HG03066 (cell line): ENCODE results near the gene CCDC30.
A peak's percentile ranks its signal among the peaks of the same experiment; 100 is the strongest.
"Not testable (repeated sequence)": the region's sequence is repeated elsewhere in the genome, so short reads cannot be mapped to it uniquely, and the experiment has no call there.

Experiments used
- ATAC-seq: cut with Tn5 transposase; IDR thresholded peaks from one replicate; pipeline ENCODE4 v1.9.1; 2021; ENCODE audit warnings: low read depth; ENCODE audit not compliant: unreplicated experiment

Gene CCDC30

DNA sequence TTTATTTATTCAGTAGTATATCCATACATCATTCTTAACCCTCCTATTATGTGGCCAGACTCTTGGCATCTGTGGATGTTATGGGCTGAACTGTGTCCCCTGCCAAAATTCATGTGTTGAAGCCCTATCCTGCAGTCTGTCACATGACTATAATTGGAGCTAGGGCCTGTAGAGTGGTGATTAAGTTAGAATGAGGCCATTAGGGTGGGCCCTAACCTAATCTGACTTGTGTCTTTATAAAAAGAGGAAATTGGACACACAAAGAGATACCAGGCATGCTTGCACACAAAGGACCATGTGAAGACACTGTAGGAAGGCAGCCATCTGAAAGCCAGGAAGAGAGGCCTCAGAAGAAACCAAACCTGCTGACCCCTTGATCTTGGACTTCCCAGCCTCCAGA is 13.8 kb upstream of the CCDC30 start:
- no peak for ATAC-seq

GRCh38 chr1:42450061-42450460 is 13.0 kb upstream of the CCDC30 start:
- no peak for ATAC-seq

- ATAC-seq = no peak
Measured at GRCh38 chr1:42453386-42453785, 9.7 kb upstream of the CCDC30 start.

GRCh38 chr1:42454403-42454802 is 8.7 kb upstream of the CCDC30 start:
- ATAC-seq = no peak

DNA sequence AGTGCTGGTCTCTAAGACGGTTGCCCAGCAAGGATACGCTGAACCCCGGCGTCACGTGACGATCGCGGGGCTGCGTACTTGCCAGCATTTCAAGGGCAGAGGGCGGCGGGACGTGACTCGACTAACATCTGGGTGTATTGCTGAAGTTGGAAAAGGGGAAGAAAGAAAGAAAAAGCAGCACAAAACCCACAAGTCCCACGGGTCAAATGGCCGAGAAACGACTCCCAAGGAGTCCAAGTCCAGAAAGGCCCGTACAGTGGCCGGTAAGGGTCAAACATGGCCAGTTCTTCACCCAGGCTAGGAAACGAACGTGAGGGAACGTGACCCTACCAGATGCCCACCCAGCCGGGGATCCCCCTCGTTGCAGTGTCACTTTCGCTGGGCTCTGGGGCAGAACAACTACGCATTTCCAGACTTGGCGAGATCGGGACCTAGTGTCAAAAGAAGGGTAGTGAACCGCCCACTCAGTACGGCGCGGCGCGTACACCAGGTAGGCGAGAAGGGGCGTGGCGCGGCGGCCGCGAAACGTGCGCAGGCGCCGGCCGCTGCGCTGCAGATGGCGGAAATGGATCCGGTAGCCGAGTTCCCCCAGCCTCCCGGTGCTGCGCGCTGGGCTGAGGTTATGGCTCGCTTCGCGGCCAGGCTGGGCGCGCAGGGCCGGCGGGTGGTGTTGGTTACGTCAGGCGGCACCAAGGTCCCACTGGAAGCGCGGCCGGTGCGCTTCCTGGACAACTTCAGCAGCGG is 6.9 kb upstream of the CCDC30 start, which contains the start of the genes PPCS and ZMYND12:
PPCS (plus strand) TSS at position 534 of the 744 bp plus-strand sequence; CDS start at position 557, 23 bp downstream.
ZMYND12 (minus strand) TSS at position 13 of the 744 bp plus-strand sequence. CDS start 25 bp downstream, outside the sequence.
- ATAC-seq = peak; percentile 80

DNA sequence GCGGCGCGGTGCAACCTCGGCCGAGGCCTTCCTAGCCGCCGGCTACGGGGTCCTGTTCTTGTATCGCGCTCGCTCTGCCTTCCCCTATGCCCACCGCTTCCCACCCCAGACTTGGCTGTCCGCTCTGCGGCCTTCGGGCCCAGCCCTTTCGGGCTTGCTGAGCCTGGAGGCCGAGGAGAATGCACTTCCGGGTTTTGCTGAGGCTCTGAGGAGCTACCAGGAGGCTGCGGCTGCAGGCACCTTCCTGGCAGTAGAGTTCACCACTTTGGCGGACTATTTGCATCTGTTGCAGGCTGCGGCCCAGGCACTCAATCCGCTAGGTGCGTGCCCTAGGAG is 6.4 kb upstream of the CCDC30 start:
- ATAC-seq = peak; percentile 60

DNA sequence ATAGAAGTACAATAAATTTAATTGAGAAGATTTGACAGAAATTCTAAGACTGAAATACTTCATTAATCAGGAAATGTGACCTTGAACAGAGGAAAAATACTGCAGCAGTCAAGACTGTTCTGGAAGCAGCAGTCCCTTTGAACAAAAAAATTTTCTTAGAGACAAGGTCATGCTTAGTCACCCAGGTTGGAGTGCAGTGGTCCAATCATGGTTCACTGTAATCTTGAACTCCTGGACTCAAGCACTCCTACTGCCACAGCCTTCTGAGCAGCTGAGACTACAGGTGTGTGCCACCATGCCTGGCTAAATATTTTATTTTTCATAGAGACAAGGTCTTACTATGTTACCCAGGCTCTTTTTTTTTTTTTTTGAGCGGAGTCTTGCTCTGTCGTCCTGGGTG is 1.9 kb upstream of the CCDC30 start:
- no peak for ATAC-seq

GRCh38 chr1:42463921-42464320 is 835 bp downstream of the CCDC30 start:
- no peak for ATAC-seq

- ATAC-seq = no peak
Measured at GRCh38 chr1:42466030-42466429, 2.9 kb downstream of the CCDC30 start.

DNA sequence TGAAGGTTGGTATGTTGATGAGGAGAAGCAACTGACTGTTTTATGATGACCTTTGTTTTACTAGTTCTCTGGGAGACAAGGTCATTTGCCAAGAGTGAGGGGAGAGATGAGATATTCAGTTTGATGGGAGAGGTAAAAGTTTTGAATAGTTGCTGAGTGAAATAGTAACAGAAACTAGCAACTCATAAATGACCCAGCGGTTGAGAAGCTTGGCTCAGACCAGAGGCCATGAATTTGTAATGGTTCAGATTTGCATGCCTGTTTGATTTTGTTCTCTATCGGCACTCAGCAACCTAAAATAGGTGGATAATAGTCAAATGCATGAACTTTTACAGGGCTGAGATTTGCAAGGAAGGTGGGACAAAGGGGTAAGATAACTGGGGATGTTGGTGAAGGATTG is 6.6 kb downstream of the CCDC30 start:
- ATAC-seq = no peak

GRCh38 chr1:42476605-42477004 is 13.5 kb downstream of the CCDC30 start:
- no peak for ATAC-seq

GRCh38 chr1:42477354-42477753 is 14.3 kb downstream of the CCDC30 start:
- not testable (repeated sequence) for ATAC-seq

GRCh38 chr1:42477775-42478174 is 14.7 kb downstream of the CCDC30 start:
- ATAC-seq = no peak

DNA sequence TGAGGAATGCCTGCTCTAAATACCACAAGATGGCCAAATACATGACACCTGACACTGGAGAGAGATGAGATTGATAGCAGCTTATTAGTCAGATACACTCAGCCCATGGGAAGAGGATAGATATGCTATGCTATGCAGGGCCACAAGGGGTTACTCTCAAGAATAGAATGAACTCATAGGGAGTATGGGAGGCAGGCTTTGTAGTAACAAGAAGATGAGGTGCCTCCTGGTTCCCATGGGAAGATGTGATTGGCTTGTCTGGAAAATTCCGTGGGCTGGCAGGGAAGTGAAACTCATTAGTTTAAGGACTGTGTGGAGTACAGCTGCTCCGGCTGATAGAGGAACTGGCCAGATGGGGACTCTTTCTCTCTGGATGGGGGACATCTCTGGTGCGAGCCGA is 16.5 kb downstream of the CCDC30 start:
- no peak for ATAC-seq

DNA sequence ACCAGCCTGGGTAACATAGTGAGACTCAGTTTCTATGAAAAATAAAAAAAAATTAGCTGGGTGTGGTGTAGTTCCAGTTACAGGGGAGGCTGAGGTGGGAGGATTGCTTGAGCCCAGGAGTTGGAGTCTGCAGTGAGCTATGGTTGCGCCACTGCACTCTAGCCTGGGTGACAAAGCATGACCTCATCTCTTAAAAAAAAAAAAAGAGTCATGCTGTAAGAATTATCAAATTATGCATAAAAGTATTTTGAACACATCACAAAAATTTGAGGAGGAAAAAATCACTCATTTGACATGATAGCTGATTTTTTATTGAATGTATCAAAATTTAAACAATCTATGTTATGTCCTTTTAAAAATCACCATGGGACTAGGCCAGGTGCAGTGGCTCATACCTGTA is 17.8 kb downstream of the CCDC30 start:
- no peak for ATAC-seq

DNA sequence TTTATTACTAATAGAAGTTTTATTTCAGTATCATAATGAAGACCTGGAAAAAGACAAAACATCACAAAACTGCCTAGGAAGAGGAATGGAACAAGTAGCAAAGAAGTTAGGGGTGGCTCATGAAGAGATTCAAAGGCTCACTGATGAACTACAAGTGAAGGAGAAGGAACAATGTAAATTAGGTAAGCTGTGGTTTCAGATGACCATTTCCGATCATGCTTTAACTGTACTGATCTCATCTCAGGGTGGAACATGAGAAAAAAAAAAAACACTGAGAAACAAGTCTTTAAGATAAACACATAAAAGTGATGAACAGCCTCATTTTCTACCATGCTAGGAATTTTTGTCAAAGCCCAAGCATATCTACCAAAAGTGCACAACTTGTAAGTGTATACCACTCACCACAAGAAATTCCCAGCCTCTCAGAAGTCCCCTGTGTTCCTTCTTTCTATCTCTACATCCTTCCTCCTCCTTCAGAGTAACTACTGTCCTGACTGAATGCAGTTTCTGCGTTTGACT is 19.6 kb downstream of the CCDC30 start:
- ATAC-seq = no peak

DNA sequence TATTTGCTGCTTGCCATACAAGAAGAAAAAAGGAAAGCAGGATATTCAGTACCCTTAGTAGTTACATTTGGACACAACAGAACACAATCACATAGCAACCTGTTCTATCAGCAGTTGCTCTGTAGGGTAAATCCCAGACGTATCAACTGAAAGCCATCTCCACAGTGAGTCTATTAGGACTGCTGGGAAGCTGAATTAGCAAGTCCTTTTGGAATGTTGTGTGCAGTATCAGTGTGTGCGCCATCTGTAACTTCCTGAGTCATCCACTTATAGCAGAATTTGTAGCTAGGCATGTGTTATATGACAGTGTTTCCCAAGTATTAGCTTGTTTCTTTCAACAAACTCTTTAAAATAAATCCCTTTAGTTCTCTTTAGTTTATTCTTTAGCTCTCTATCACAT is 21.3 kb downstream of the CCDC30 start:
- no peak for ATAC-seq

DNA sequence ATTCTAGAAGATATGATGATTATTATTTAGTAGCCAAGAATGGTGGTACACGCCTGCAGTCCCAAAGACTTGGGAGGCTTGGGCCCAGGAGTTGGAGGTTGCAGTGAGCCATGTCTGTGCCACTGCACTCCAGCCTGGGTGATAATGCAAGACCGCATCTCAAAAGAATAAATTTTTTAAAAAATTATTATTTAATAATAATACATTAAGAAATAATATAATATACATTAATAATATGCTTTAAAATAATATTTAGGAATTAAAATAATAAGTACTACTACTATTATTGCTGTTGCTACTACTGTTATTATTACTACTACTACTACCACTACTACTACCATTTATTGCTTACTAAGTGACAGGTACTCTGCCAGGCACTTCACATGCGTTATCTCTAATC is 27.2 kb downstream of the CCDC30 start:
- ATAC-seq = no peak

GRCh38 chr1:42502031-42502430 is 38.9 kb downstream of the CCDC30 start:
- not testable (repeated sequence) for ATAC-seq

- ATAC-seq = no peak
Measured at GRCh38 chr1:42504535-42505128, 41.5 kb downstream of the CCDC30 start.

DNA sequence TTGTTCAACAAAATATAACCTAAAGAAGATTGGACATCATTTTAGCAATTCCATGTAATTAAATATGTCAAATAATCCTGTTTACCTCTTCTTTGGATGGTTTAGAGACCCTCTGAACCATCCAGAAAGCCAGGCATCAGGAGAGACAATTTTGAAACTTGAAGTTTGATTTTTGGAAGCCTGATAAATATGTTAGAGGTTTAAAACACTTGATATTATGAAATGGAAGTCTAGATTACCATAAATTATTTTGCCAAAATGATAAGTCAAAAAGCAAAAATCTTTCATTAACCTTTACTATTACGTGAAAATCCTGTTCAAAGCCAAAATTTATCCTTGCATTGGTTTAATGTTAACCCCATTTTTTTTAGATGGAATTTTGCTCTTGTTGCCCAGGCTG is 43.5 kb downstream of the CCDC30 start:
- no peak for ATAC-seq

- ATAC-seq = not testable (repeated sequence)
Measured at GRCh38 chr1:42511581-42512155, 48.6 kb downstream of the CCDC30 start.
